Measurements from ENCODE around the gene SEM1.

DNA sequence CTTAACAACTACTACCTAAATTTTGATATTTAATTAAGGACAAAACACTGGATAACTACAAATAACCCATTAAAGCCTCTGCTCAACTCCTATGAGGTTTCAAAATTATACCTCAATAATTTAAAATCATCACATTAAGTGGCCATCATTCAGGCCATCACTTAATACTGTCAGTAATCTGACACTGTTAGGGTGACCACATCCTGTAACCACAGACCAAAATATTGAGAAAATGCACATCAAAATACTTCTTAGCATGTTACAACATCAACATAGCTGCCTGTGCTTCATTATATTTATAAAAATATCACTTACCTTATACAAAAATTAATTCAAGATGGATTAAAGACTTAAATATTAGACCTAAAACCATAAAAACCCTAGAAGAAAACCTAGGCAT, 23.3 kb downstream of the SEM1 start:
- TF ChIP-seq RAD21 (conservative IDR thresholded peaks at IDR 0.05) (no peak), EZH2 (IDR thresholded peaks at IDR 0.05; ENCODE audit: borderline replicate concordance, insufficient read depth, low read length, poor library complexity, severe bottlenecking) (no peak), MXI1 (conservative IDR thresholded peaks at IDR 0.05; ENCODE audit: poor library complexity, severe bottlenecking) (no peak), EP300 (conservative IDR thresholded peaks at IDR 0.05; ENCODE audit: poor library complexity, severe bottlenecking) (no peak)
- TF ChIP-seq, protein P1, sequence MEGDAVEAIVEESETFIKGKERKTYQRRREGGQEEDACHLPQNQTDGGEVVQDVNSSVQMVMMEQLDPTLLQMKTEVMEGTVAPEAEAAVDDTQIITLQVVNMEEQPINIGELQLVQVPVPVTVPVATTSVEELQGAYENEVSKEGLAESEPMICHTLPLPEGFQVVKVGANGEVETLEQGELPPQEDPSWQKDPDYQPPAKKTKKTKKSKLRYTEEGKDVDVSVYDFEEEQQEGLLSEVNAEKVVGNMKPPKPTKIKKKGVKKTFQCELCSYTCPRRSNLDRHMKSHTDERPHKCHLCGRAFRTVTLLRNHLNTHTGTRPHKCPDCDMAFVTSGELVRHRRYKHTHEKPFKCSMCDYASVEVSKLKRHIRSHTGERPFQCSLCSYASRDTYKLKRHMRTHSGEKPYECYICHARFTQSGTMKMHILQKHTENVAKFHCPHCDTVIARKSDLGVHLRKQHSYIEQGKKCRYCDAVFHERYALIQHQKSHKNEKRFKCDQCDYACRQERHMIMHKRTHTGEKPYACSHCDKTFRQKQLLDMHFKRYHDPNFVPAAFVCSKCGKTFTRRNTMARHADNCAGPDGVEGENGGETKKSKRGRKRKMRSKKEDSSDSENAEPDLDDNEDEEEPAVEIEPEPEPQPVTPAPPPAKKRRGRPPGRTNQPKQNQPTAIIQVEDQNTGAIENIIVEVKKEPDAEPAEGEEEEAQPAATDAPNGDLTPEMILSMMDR (IDR thresholded peaks at IDR 0.05; ENCODE audit: poor library complexity, severe bottlenecking) = no peak

Data from neural cell (in vitro differentiated cells).